Measurements from ENCODE around the gene TAS2R46. TPM values are rescaled to one million over a fixed set of nuclear protein-coding genes. Genes with fewer than 3 reads are reported as not detected.

Gene TAS2R46, protein sequence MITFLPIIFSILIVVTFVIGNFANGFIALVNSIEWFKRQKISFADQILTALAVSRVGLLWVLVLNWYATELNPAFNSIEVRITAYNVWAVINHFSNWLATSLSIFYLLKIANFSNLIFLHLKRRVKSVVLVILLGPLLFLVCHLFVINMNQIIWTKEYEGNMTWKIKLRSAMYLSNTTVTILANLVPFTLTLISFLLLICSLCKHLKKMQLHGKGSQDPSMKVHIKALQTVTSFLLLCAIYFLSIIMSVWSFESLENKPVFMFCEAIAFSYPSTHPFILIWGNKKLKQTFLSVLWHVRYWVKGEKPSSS
- 2.2 TPM in 2 replicates for total RNA-seq

DNA sequence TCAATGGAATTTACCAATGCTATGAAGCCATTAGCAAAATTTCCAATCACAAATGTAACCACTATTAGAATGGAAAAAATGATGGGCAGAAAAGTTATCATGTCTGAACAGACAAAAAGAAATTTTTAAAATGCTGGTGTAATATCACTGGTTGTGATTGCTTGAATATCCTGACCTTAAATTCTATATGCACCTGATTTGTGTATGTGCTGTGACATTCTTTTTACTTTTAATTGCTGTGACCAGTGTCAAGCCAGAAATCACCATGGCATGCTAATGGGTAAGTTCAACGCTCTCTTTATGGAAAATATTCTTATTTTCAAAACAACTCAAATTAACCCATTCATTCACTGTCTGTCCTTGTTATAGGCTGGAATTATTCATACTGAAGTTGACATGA is at the start of gene TAS2R46:
TSS of gene TAS2R46 (minus strand) at position 101 of the 400 bp plus-strand sequence. CDS start at position 101, 0 bp downstream.

DNA sequence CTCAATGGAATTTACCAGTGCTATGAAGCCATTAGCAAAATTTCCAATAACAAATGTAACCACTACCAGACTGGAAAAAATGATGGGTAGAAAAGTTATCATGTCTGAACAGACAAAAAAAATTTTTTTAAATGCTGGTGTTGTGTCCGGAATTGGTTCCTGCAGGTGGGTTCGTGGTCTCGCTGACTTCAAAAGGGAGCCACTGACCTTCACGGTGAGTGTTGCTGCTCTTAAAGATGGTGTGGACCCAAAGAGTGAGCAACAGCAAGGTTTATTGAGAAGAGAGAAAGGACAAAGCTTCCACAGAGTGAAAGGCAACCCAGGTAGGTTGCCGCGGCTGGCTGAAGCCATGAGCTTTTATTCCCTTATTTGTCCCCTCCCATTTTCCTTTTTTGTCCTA is 30.0 kb upstream of the TAS2R46 start, which contains the start of gene TAS2R43:
TSS of gene TAS2R43 (minus strand) at position 186 of the 400 bp plus-strand sequence. CDS start at position 102, 84 bp downstream.

DNA sequence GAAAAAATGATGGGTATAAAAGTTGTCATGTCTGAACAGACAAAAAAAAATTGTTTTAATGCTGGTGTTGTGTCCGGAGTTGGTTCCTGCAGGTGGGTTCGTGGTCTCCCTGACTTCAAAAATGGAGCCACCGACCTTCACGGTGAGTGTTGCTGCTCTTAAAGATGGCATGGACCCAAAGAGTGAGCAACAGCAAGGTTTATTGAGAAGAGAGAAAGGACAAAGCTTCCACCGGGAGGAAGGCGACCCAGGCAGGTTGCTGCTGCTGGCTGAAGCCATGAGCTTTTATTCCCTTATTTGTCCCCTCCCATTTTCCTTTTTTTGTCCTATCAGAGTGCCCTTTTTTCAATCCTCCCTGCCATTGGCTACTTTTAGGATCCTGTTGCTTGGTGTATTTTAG is 30.8 kb downstream of the TAS2R46 start, which contains the start of gene TAS2R31:
TSS of gene TAS2R31 (minus strand) at position 101 of the 400 bp plus-strand sequence. CDS start at position 29, 72 bp downstream.

DNA sequence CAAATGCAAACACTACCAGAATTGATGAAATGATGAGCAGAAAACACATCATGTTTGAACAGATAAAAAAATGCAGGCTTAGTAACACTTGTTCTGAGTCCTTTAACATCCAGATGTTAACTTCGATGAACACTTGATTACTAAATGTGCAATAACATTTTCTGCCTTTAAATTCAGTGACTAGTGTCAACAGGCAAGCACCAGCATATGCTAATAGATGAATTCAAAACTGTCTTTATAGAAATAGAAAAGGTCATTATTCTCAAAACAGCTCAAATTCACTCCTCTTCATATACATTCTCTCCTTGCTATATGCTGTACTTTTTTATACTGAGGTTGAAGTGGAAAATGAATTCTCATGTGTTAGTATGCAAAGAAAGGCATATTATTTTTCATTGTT is 39.6 kb downstream of the TAS2R46 start, which contains the start of gene TAS2R19:
TSS of gene TAS2R19 (minus strand) at position 101 of the 400 bp plus-strand sequence. CDS start at position 52, 49 bp downstream.

Small RNA genes lying within 50 kb of the gene (small RNA-seq; reads per million reads assigned to genes)
- gene AC018630.1: not detected

Other genes with a start within 250 kb of the TAS2R46 start
- gene TAS2R10, start 235.9 kb downstream of the TAS2R46 start, total RNA-seq: 1.1 and 1.2 TPM in 2 replicates
- 2.2 and 3.9 TPM in 2 replicates for gene PRR4, start 212.8 kb downstream of the TAS2R46 start, total RNA-seq
- 19.5 and 32.5 TPM in 2 replicates for gene PRH1, start 178.0 kb downstream of the TAS2R46 start, total RNA-seq
- gene TAS2R13, start 152.7 kb downstream of the TAS2R46 start, total RNA-seq: 1.8 and 2.2 TPM in 2 replicates
- gene PRH2, start 133.1 kb downstream of the TAS2R46 start, total RNA-seq: not detected in 2 replicates
- 3.7 and 4.1 TPM in 2 replicates for gene TAS2R14, start 123.0 kb downstream of the TAS2R46 start, total RNA-seq
- 2.6 and 3.7 TPM in 2 replicates for gene TAS2R50, start 75.4 kb downstream of the TAS2R46 start, total RNA-seq
- gene TAS2R20, start 64.0 kb downstream of the TAS2R46 start, total RNA-seq: 2.6 and 4.3 TPM in 2 replicates
- 3.3 and 5.5 TPM in 2 replicates for gene TAS2R19, start 39.7 kb downstream of the TAS2R46 start, total RNA-seq
- gene TAS2R31, start 30.9 kb downstream of the TAS2R46 start, total RNA-seq: 4.8 and 6.8 TPM in 2 replicates
- gene TAS2R43, start 30.0 kb upstream of the TAS2R46 start, total RNA-seq: 1.1 and 3.9 TPM in 2 replicates
- 4.4 and 6.6 TPM in 2 replicates for gene TAS2R30, start 72.3 kb upstream of the TAS2R46 start, total RNA-seq
- gene SMIM10L1, start 108.9 kb upstream of the TAS2R46 start, total RNA-seq: 4.0 and 5.7 TPM in 2 replicates
- gene TAS2R42, start 124.6 kb upstream of the TAS2R46 start, total RNA-seq: not detected in 2 replicates
- not detected in 2 replicates for gene PRB3, start 207.4 kb upstream of the TAS2R46 start, total RNA-seq
- gene PRB4, start 248.1 kb upstream of the TAS2R46 start, total RNA-seq: not detected in 2 replicates

Data from subcutaneous preadipocyte (primary cell).